Osteoblast (primary cell): Measurements from ENCODE around the gene MTRFR. TPM values are rescaled to one million over a fixed set of nuclear protein-coding genes. Genes with fewer than 3 reads are reported as not detected.

ENCODE experiments used
- DNase-seq: peaks from one replicate; pipeline ENCODE4 v3.0.0; 2011; ENCODE audit warnings: low spot score, mixed read lengths; ENCODE audit not compliant: insufficient read length; ENCODE audit errors: missing footprints
- H2AFZ ChIP-seq: 2 replicates; pipeline ENCODE4 v1.6.0; 2011; ENCODE audit warnings: mild to moderate bottlenecking, low read length
- H3K27ac ChIP-seq: 2 replicates; pipeline ENCODE4 v1.5.1; 2011; ENCODE audit warnings: mild to moderate bottlenecking, low read depth, low read length, moderate library complexity
- H3K27me3 ChIP-seq: 2 replicates; pipeline ENCODE4 v1.6.0; 2012; ENCODE audit warnings: mild to moderate bottlenecking, control low read depth, inconsistent platforms, low read length, moderate library complexity; ENCODE audit not compliant: insufficient read depth
- H3K36me3 ChIP-seq: 2 replicates; pipeline ENCODE4 v1.5.1; 2011; ENCODE audit warnings: mild to moderate bottlenecking, low read length, control low read depth, moderate library complexity; ENCODE audit not compliant: insufficient read depth
- H3K4me1 ChIP-seq: 2 replicates; pipeline ENCODE4 v1.5.1; 2011; ENCODE audit warnings: mild to moderate bottlenecking, low read length, control low read depth, moderate library complexity; ENCODE audit not compliant: insufficient read depth
- H3K4me2 ChIP-seq: 2 replicates; pipeline ENCODE4 v1.6.0; 2011; ENCODE audit warnings: mild to moderate bottlenecking, low read length; ENCODE audit not compliant: insufficient read depth
- H3K4me3 ChIP-seq: fragments of 200-600 bp; sonication (generic); 3 replicates; pipeline ENCODE4 v1.5.1; 2012; ENCODE audit warnings: mild to moderate bottlenecking, low read length, inconsistent platforms; ENCODE audit not compliant: insufficient read depth
- H3K79me2 ChIP-seq: 2 replicates; pipeline ENCODE4 v1.6.0; 2012; ENCODE audit warnings: mild to moderate bottlenecking, low read length, control low read depth, inconsistent platforms; ENCODE audit not compliant: insufficient read depth
- H3K9me3 ChIP-seq: 2 replicates; pipeline ENCODE4 v1.5.1; 2011; ENCODE audit warnings: low read depth, low read length, control low read depth
- H4K20me1 ChIP-seq: 2 replicates; pipeline ENCODE4 v1.6.0; 2012; ENCODE audit warnings: mild to moderate bottlenecking, low read length, control low read depth; ENCODE audit not compliant: insufficient read depth
- total RNA-seq: library from RNA; depleted of rRNA; stranded (reverse); fragments of >200 nt; gene quantifications from 2 replicates; pipeline ENCODE4 v1.2.3, GENCODE V29; 2012
- TF ChIP-seq, protein P1 (sequence below): IDR thresholded peaks from 2 replicates; pipeline ENCODE4 v1.5.1; 2011; ENCODE audit warnings: mild to moderate bottlenecking, low read depth, low read length, moderate library complexity; ENCODE audit errors: extremely low read depth

MTRFR gene
- total RNA-seq, 1 donor = 16.3 TPM

DNA sequence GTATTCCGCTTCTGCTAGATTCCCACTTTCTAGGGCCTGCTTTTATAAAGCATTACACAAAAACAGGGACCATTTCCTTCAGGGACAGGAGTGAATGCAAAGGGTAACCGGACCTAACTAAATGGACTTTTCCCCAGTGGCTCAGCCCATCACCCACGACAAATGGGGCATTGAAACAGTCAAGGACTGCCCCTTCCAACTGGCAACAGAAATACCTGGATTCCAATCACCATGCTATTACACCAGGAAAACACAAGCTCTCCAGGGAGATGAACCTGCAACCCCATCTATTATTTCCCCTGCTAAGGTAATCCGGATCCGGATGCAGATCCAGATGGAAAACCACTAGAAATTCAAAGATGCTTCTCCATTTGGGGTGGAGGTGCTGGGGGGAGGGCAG lies 1.3 kb upstream of the MTRFR start:
- peak overlapping the region; percentile 87 for H2AFZ ChIP-seq
- no peaks in the 10 kb centered on the region for H4K20me1 ChIP-seq
- H3K4me3 ChIP-seq = peak overlapping the region; percentile 92
- H3K4me2 ChIP-seq = peak overlapping the region; percentile 91
- peaks cover 78% of the 10 kb centered on the region for H3K79me2 ChIP-seq
- DNase-seq = peak; percentile 42
- no peaks in the 10 kb centered on the region for H3K36me3 ChIP-seq
- no peaks in the 10 kb centered on the region for H3K27me3 ChIP-seq
- H3K9me3 ChIP-seq = no peaks in the 10 kb centered on the region
- H3K27ac ChIP-seq = peak overlapping the region; percentile 65
- peaks cover 20% of the 10 kb centered on the region for H3K4me1 ChIP-seq
- TF ChIP-seq, protein P1, sequence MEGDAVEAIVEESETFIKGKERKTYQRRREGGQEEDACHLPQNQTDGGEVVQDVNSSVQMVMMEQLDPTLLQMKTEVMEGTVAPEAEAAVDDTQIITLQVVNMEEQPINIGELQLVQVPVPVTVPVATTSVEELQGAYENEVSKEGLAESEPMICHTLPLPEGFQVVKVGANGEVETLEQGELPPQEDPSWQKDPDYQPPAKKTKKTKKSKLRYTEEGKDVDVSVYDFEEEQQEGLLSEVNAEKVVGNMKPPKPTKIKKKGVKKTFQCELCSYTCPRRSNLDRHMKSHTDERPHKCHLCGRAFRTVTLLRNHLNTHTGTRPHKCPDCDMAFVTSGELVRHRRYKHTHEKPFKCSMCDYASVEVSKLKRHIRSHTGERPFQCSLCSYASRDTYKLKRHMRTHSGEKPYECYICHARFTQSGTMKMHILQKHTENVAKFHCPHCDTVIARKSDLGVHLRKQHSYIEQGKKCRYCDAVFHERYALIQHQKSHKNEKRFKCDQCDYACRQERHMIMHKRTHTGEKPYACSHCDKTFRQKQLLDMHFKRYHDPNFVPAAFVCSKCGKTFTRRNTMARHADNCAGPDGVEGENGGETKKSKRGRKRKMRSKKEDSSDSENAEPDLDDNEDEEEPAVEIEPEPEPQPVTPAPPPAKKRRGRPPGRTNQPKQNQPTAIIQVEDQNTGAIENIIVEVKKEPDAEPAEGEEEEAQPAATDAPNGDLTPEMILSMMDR = no peak

DNA sequence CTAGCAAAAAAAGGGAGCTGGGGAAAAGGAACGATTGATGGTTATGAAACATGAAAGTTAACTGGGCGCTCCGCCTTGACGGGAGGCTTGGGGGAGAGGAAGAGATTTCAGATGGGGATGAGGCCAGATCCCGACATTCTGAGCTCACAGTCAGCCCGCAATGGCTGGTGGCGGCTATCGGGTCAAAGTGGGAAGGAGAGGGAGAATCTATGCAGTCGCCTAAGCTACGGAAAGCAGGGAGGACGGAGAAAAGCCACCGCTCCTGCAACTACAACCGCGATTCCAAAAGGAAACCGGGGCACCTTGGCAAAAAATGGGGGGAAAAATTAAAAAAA lies 797 bp upstream of the MTRFR start:
- Histone ChIP-seq H3K79me2 (peaks cover 76% of the 10 kb centered on the region), H3K9me3 (no peaks in the 10 kb centered on the region), H3K36me3 (no peaks in the 10 kb centered on the region), H3K27me3 (no peaks in the 10 kb centered on the region), H4K20me1 (no peaks in the 10 kb centered on the region), H3K4me2 (peak overlapping the region; percentile 91), H2AFZ (peak overlapping the region; percentile 87), H3K4me3 (peak overlapping the region; percentile 92), H3K27ac (peak overlapping the region; percentile 65), H3K4me1 (peaks cover 20% of the 10 kb centered on the region)
- TF ChIP-seq, protein P1 = no peak
- DNase-seq = peak; percentile 81

GRCh38 chr12:123233505-123234308 lies 471 bp downstream of the MTRFR start:
- Histone ChIP-seq H3K27me3 (no peaks in the 10 kb centered on the region), H3K4me2 (peak overlapping the region; percentile 97), H3K4me1 (peaks cover 20% of the 10 kb centered on the region), H3K36me3 (no peaks in the 10 kb centered on the region), H3K9me3 (no peaks in the 10 kb centered on the region), H3K27ac (peak overlapping the region; percentile 69), H3K79me2 (peaks cover 70% of the 10 kb centered on the region), H2AFZ (peak overlapping the region; percentile 88), H3K4me3 (peak overlapping the region; percentile 92), H4K20me1 (no peaks in the 10 kb centered on the region)
- TF ChIP-seq, protein P1 = no peak
- peak; percentile 41 for DNase-seq

DNA sequence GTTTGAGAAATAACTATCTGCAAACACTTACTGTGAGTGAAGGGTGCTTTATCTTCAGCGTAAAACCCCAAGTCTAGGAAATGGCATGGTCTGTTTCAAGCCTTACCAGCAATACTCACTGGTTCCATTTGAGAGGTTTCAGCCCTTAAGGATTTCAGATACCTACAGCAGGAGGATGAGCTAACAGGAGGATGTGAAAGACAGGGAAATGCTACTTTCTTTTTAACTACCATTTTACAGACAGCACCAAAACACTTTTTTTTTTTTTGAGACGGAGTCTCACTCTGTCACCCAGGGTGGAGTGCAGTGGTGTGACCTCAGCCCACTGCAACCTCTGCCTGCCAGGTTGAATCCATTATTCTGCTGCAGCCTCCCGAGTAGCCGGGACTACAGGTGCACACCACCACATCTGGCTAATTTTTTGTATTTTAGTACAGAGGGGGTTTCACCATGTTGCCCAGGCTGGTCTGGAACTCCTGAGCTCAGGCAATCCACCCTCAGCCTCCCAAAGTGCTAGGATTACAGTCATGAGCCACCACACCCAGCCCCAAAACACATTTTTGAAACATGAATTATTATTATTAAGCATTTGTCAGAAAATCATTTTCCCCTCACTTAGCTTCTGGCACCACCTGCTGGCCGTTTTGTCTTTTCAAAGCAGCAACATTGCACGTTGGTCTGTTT lies 4.6 kb downstream of the MTRFR start:
- Histone ChIP-seq H2AFZ (no peak overlapping the region), H3K4me1 (peaks cover 15% of the 10 kb centered on the region), H3K4me2 (no peak overlapping the region), H3K27me3 (no peaks in the 10 kb centered on the region), H3K79me2 (peaks cover 53% of the 10 kb centered on the region), H3K4me3 (no peak overlapping the region), H3K9me3 (no peaks in the 10 kb centered on the region), H3K36me3 (peaks cover 3% of the 10 kb centered on the region), H4K20me1 (no peaks in the 10 kb centered on the region), H3K27ac (peak overlapping the region; percentile 35)
- TF ChIP-seq, protein P1 = peak; percentile 84
- DNase-seq = peak; percentile 92
